ENCODE results near the gene FPGS. TPM values are rescaled to one million over a fixed set of nuclear protein-coding genes. Genes with fewer than 3 reads are reported as not detected.

The FPGS gene
- polyA plus RNA-seq, 3 donors = 21.3 to 28.5 (median 25.2) TPM

DNA sequence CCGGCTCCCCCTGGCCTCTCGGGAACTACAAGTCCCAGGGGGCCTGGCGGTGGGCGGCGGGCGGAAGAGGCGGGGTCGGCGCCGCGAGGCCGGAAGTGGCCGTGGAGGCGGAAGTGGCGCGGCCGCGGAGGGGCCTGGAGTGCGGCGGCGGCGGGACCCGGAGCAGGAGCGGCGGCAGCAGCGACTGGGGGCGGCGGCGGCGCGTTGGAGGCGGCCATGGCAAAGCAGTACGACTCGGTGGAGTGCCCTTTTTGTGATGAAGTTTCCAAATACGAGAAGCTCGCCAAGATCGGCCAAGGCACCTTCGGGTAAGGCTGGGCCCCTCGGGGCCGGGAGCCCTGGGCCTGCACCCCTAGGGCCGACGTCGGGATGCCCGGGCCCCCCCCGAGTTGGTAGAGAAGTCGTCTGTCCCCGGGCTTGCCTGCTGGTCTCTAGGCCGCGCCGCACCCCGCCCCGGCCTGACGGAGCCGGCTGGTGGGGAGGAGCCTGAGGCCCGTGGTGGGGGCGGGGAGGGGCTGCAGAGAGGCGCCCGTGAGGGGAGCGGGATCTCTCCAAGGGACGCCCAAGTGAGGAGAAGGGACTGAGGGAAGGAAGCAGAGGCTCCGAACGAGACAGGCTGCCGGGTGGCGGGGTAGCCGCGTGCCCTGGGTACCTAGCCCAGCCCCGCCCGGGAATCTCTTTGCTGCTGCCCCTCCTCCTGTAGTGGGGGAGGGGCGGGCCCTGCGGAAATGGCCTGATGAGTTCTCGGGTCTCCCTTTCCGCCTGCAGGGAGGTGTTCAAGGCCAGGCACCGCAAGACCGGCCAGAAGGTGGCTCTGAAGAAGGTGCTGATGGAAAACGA is 16.5 kb upstream of the FPGS start, which contains the start of gene CDK9:
CDK9 (plus strand) TSS at position 102 of the 840 bp plus-strand sequence; CDS start at position 217, 115 bp downstream.
- peaks cover 52% of the 10 kb centered on the region for H4K20me1 ChIP-seq (ENCODE audit: insufficient read depth, low read length)
- peak; percentile 77 to 90 (median 82) for DNase-seq
- H3K9ac ChIP-seq (ENCODE audit: insufficient read depth, low read length, poor library complexity, severe bottlenecking) = peak within 1 kb of the TSS; percentile 94
- peaks cover 40 to 42% of the 10 kb centered on the region in 2 donors for H3K36me3 ChIP-seq (replicated peaks in 1 of 2; ENCODE audit: control insufficient read depth in 1 of 2, insufficient read depth in 2 of 2, low read length in 2 of 2)
- peak within 1 kb of the TSS; percentile 52 for H2AFZ ChIP-seq (ENCODE audit: insufficient read depth, low read depth, low read length, poor library complexity, severe bottlenecking)
- Mint-ChIP-seq H3K4me1 (peaks cover 53% of the 10 kb centered on the region), H3K36me3 (peaks cover 37 to 53% of the 10 kb centered on the region in 2 donors), H3K9me3 (peaks cover 0 to 5% (median 0%) of the 10 kb centered on the region in 7 donors), H3K4me3 (peak within 1 kb of the TSS; percentile 93 to 96), H3K27me3 (ENCODE audit: low read depth in 3 of 3) (peaks cover 0 to 7% (median 0%) of the 10 kb centered on the region in 3 donors), H3K27ac (peak within 1 kb of the TSS; percentile 94 to 99 (median 98))
- H3K27me3 ChIP-seq (ENCODE audit: control insufficient read depth in 2 of 2, insufficient read depth in 2 of 2, low read length in 2 of 2) = no peaks in the 10 kb centered on the region
- no peaks in the 10 kb centered on the region for H3K9me3 ChIP-seq (replicated peaks in 1 of 2; ENCODE audit: control insufficient read depth in 1 of 2, insufficient read depth in 1 of 2, low read length in 2 of 2)
- H3K27ac ChIP-seq (ENCODE audit: low read depth in 1 of 2, low read length in 2 of 2) = peak within 1 kb of the TSS; percentile 96 to 97
- H3K79me2 ChIP-seq (ENCODE audit: insufficient read depth, low read length) = peaks cover 70% of the 10 kb centered on the region
- under 1% methylated on average over 66 of the region's 75 CpGs for WGBS (ENCODE audit: insufficient coverage)
- intact Hi-C loops (cut with micrococcal nuclease) = loop anchor here (1.0 to 5.0 kb wide), 6 partner anchors 10 to 269 kb away; partner anchors contain the start of genes ST6GALNAC4 (in 1 of the 2) and TOR2A (in 1 of the 2)
- H3K4me3 ChIP-seq (replicated peaks in 1 of 3; ENCODE audit: low read depth in 2 of 3, low read length in 3 of 3) = peak within 1 kb of the TSS; percentile 87 to 98 (median 96)
- H3K4me1 ChIP-seq (ENCODE audit: control insufficient read depth in 1 of 2, insufficient read depth in 2 of 2, low read length in 2 of 2) = peaks cover 50 to 55% of the 10 kb centered on the region in 2 donors
- peak within 1 kb of the TSS; percentile 97 for H3K4me2 ChIP-seq (replicated peaks; ENCODE audit: extremely low read depth, low read length, poor library complexity, severe bottlenecking)
- TF ChIP-seq, protein P1, sequence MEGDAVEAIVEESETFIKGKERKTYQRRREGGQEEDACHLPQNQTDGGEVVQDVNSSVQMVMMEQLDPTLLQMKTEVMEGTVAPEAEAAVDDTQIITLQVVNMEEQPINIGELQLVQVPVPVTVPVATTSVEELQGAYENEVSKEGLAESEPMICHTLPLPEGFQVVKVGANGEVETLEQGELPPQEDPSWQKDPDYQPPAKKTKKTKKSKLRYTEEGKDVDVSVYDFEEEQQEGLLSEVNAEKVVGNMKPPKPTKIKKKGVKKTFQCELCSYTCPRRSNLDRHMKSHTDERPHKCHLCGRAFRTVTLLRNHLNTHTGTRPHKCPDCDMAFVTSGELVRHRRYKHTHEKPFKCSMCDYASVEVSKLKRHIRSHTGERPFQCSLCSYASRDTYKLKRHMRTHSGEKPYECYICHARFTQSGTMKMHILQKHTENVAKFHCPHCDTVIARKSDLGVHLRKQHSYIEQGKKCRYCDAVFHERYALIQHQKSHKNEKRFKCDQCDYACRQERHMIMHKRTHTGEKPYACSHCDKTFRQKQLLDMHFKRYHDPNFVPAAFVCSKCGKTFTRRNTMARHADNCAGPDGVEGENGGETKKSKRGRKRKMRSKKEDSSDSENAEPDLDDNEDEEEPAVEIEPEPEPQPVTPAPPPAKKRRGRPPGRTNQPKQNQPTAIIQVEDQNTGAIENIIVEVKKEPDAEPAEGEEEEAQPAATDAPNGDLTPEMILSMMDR (IDR thresholded peaks at IDR 0.05) = no peak

DNA sequence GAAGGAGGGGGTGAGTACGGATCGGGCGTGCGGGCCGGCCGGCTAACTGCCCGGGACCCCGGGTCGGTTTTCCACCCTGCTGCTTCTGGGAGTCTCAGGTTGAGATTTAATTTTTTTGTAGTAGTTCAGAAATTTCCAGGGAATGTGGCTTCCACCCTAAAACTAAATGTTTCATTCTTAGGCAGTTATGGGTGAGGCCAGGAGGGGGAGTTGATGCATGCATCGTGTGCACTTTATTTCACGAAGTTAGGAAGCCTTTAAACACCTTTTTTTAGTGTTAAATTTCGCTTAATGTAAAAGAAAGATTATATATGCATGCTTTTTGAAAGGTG is 15.9 kb upstream of the FPGS start:
- Histone ChIP-seq H4K20me1 (ENCODE audit: insufficient read depth, low read length) (peaks cover 58% of the 10 kb centered on the region), H2AFZ (ENCODE audit: insufficient read depth, low read depth, low read length, poor library complexity, severe bottlenecking) (no peak overlapping the region), H3K79me2 (ENCODE audit: insufficient read depth, low read length) (peaks cover 65% of the 10 kb centered on the region), H3K27ac (ENCODE audit: low read depth in 1 of 2, low read length in 2 of 2) (peak overlapping the region; percentile 72 to 87), H3K4me3 (replicated peaks in 1 of 3; ENCODE audit: low read depth in 2 of 3, low read length in 3 of 3) (peak overlapping the region; percentile 87 to 98 (median 96)), H3K4me1 (ENCODE audit: control insufficient read depth in 1 of 2, insufficient read depth in 2 of 2, low read length in 2 of 2) (peaks cover 44 to 49% of the 10 kb centered on the region in 2 donors), H3K27me3 (ENCODE audit: control insufficient read depth in 2 of 2, insufficient read depth in 2 of 2, low read length in 2 of 2) (no peaks in the 10 kb centered on the region), H3K4me2 (replicated peaks; ENCODE audit: extremely low read depth, low read length, poor library complexity, severe bottlenecking) (peak overlapping the region; percentile 97), H3K9me3 (replicated peaks in 1 of 2; ENCODE audit: control insufficient read depth in 1 of 2, insufficient read depth in 1 of 2, low read length in 2 of 2) (no peaks in the 10 kb centered on the region), H3K9ac (ENCODE audit: insufficient read depth, low read length, poor library complexity, severe bottlenecking) (peak overlapping the region; percentile 94), H3K36me3 (replicated peaks in 1 of 2; ENCODE audit: control insufficient read depth in 1 of 2, insufficient read depth in 2 of 2, low read length in 2 of 2) (peaks cover 45 to 48% of the 10 kb centered on the region in 2 donors)
- Mint-ChIP-seq H3K36me3 (peaks cover 40 to 54% of the 10 kb centered on the region in 2 donors), H3K27ac (peak overlapping the region; percentile 78 to 94 (median 86)), H3K4me3 (peak overlapping the region; percentile 93 to 96), H3K27me3 (ENCODE audit: low read depth in 3 of 3) (peaks cover 0 to 3% (median 0%) of the 10 kb centered on the region in 3 donors), H3K4me1 (peaks cover 47% of the 10 kb centered on the region), H3K9me3 (no peaks in the 10 kb centered on the region)
- no peak for DNase-seq
- WGBS (ENCODE audit: insufficient coverage) = 0% methylated on average over 8 of the region's 12 CpGs
- TF ChIP-seq, protein P1 (IDR thresholded peaks at IDR 0.05) = peak; percentile 73
- intact Hi-C loops (cut with micrococcal nuclease) = loop anchor here (1.0 to 5.0 kb wide), 4 partner anchors 81 to 269 kb away; partner anchors contain the start of gene ST6GALNAC4 (in 1 of the 2)

Measured in CD14-positive monocyte (primary cell).